ENCODE measurements around the gene GRK3.
"Not testable (repeated sequence)": the region's sequence is repeated elsewhere in the genome, so short reads cannot be mapped to it uniquely, and the experiment has no call there.

The GRK3 gene

GRCh38 chr22:25574736-25575135 is 10.3 kb downstream of the GRK3 start:
- Histone ChIP-seq H3K36me3 (replicated peaks in 1 of 2; ENCODE audit: control insufficient read depth in 2 of 2, insufficient read depth in 2 of 2, low read length in 2 of 2) (peaks cover 2 to 8% of the 10 kb centered on the region in 2 donors), H2BK12ac (ENCODE audit: low read length) (no peak overlapping the region), H3K4me2 (ENCODE audit: insufficient read depth, low read length, poor library complexity, severe bottlenecking) (no peak overlapping the region), H4K8ac (ENCODE audit: low read depth, low read length) (no peak overlapping the region), H4K91ac (ENCODE audit: low read depth, low read length, poor library complexity) (no peak overlapping the region), H3K23ac (ENCODE audit: low read depth, low read length, poor library complexity) (no peak overlapping the region), H3K4ac (ENCODE audit: low read length) (no peak overlapping the region), H3K27ac (replicated peaks; ENCODE audit: low read length) (no peak overlapping the region), H3K79me1 (ENCODE audit: low read depth, low read length) (peaks cover 4% of the 10 kb centered on the region), H3K4me3 (ENCODE audit: low read length in 2 of 2) (no peak overlapping the region), H2BK120ac (ENCODE audit: low read depth, low read length) (no peak overlapping the region), H3K14ac (ENCODE audit: low read length) (no peak overlapping the region), H2AK5ac (ENCODE audit: low read depth, low read length) (no peak overlapping the region), H3K27me3 (ENCODE audit: control insufficient read depth in 3 of 3, insufficient read depth in 3 of 3, low read depth in 1 of 3, low read length in 3 of 3) (no peaks in the 10 kb centered on the region), H2BK15ac (ENCODE audit: low read length) (no peak overlapping the region), H3K9me3 (replicated peaks in 1 of 2; ENCODE audit: control insufficient read depth in 2 of 2, insufficient read depth in 1 of 2, low read depth in 1 of 2, low read length in 2 of 2) (peaks cover 0 to 8% of the 10 kb centered on the region in 2 donors), H3K18ac (ENCODE audit: low read length) (no peak overlapping the region), H3K9ac (ENCODE audit: low read depth, low read length, poor library complexity) (no peak overlapping the region), H3K4me1 (ENCODE audit: control insufficient read depth in 2 of 2, insufficient read depth in 1 of 2, low read depth in 1 of 2, low read length in 2 of 2) (peaks cover 0 to 2% of the 10 kb centered on the region in 2 donors), H2BK5ac (ENCODE audit: low read length) (no peak overlapping the region), H2AFZ (ENCODE audit: low read length) (no peak overlapping the region)
- DNase-seq (ENCODE audit: low spot score): no peak
- WGBS, 2 donors (ENCODE audit: extremely low coverage in 2 of 2, insufficient read length in 2 of 2, insufficient replicate concordance in 1 of 2): no CpG with 5 or more reads among the region's 4 CpGs

GRCh38 chr22:25575674-25576392 is 11.4 kb downstream of the GRK3 start:
- not testable (repeated sequence) for H3K9ac ChIP-seq (ENCODE audit: low read depth, low read length, poor library complexity); H3K9me3 ChIP-seq (replicated peaks in 1 of 2; ENCODE audit: control insufficient read depth in 2 of 2, insufficient read depth in 1 of 2, low read depth in 1 of 2, low read length in 2 of 2); H2AFZ ChIP-seq (ENCODE audit: low read length); H3K27me3 ChIP-seq (ENCODE audit: control insufficient read depth in 3 of 3, insufficient read depth in 3 of 3, low read depth in 1 of 3, low read length in 3 of 3); H3K27ac ChIP-seq (replicated peaks; ENCODE audit: low read length); H2BK12ac ChIP-seq (ENCODE audit: low read length); H3K23ac ChIP-seq (ENCODE audit: low read depth, low read length, poor library complexity); H2BK5ac ChIP-seq (ENCODE audit: low read length); H3K36me3 ChIP-seq (replicated peaks in 1 of 2; ENCODE audit: control insufficient read depth in 2 of 2, insufficient read depth in 2 of 2, low read length in 2 of 2); H4K91ac ChIP-seq (ENCODE audit: low read depth, low read length, poor library complexity); H3K4me1 ChIP-seq (ENCODE audit: control insufficient read depth in 2 of 2, insufficient read depth in 1 of 2, low read depth in 1 of 2, low read length in 2 of 2); H3K4ac ChIP-seq (ENCODE audit: low read length); DNase-seq (ENCODE audit: low spot score); H4K8ac ChIP-seq (ENCODE audit: low read depth, low read length); H3K4me3 ChIP-seq (ENCODE audit: low read length in 2 of 2); H3K14ac ChIP-seq (ENCODE audit: low read length); H3K4me2 ChIP-seq (ENCODE audit: insufficient read depth, low read length, poor library complexity, severe bottlenecking); H3K79me1 ChIP-seq (ENCODE audit: low read depth, low read length); H3K18ac ChIP-seq (ENCODE audit: low read length); H2AK5ac ChIP-seq (ENCODE audit: low read depth, low read length); H2BK15ac ChIP-seq (ENCODE audit: low read length); H2BK120ac ChIP-seq (ENCODE audit: low read depth, low read length)
- WGBS, 2 donors (ENCODE audit: extremely low coverage in 2 of 2, insufficient read length in 2 of 2, insufficient replicate concordance in 1 of 2): no CpG with 5 or more reads among the region's 8 CpGs

- DNase-seq (ENCODE audit: low spot score); H3K18ac ChIP-seq (ENCODE audit: low read length); H2BK12ac ChIP-seq (ENCODE audit: low read length); H3K4ac ChIP-seq (ENCODE audit: low read length); H4K91ac ChIP-seq (ENCODE audit: low read depth, low read length, poor library complexity); H3K36me3 ChIP-seq (replicated peaks in 1 of 2; ENCODE audit: control insufficient read depth in 2 of 2, insufficient read depth in 2 of 2, low read length in 2 of 2); H3K9ac ChIP-seq (ENCODE audit: low read depth, low read length, poor library complexity); H3K79me1 ChIP-seq (ENCODE audit: low read depth, low read length); H3K27ac ChIP-seq (replicated peaks; ENCODE audit: low read length); H3K9me3 ChIP-seq (replicated peaks in 1 of 2; ENCODE audit: control insufficient read depth in 2 of 2, insufficient read depth in 1 of 2, low read depth in 1 of 2, low read length in 2 of 2); H3K14ac ChIP-seq (ENCODE audit: low read length); H3K27me3 ChIP-seq (ENCODE audit: control insufficient read depth in 3 of 3, insufficient read depth in 3 of 3, low read depth in 1 of 3, low read length in 3 of 3); H2BK120ac ChIP-seq (ENCODE audit: low read depth, low read length); H2AK5ac ChIP-seq (ENCODE audit: low read depth, low read length); H3K4me3 ChIP-seq (ENCODE audit: low read length in 2 of 2); H2AFZ ChIP-seq (ENCODE audit: low read length); H3K4me2 ChIP-seq (ENCODE audit: insufficient read depth, low read length, poor library complexity, severe bottlenecking); H4K8ac ChIP-seq (ENCODE audit: low read depth, low read length); H2BK15ac ChIP-seq (ENCODE audit: low read length); H3K4me1 ChIP-seq (ENCODE audit: control insufficient read depth in 2 of 2, insufficient read depth in 1 of 2, low read depth in 1 of 2, low read length in 2 of 2); H3K23ac ChIP-seq (ENCODE audit: low read depth, low read length, poor library complexity); H2BK5ac ChIP-seq (ENCODE audit: low read length): not testable (repeated sequence)
- no CpG with 5 or more reads among the region's 6 CpGs for WGBS, 2 donors (ENCODE audit: extremely low coverage in 2 of 2, insufficient read length in 2 of 2, insufficient replicate concordance in 1 of 2)
Measured at GRCh38 chr22:25581452-25581851, 17.0 kb downstream of the GRK3 start.

- no peak overlapping the region for H4K91ac ChIP-seq (ENCODE audit: low read depth, low read length, poor library complexity)
- H2BK5ac ChIP-seq (ENCODE audit: low read length): no peak overlapping the region
- no peak overlapping the region for H3K18ac ChIP-seq (ENCODE audit: low read length)
- no CpG with 5 or more reads among the region's 5 CpGs for WGBS, 2 donors (ENCODE audit: extremely low coverage in 2 of 2, insufficient read length in 2 of 2, insufficient replicate concordance in 1 of 2)
- peaks cover 3 to 4% of the 10 kb centered on the region in 2 donors for H3K4me1 ChIP-seq (ENCODE audit: control insufficient read depth in 2 of 2, insufficient read depth in 1 of 2, low read depth in 1 of 2, low read length in 2 of 2)
- H2AFZ ChIP-seq (ENCODE audit: low read length): no peak overlapping the region
- no peak overlapping the region for H4K8ac ChIP-seq (ENCODE audit: low read depth, low read length)
- H3K9ac ChIP-seq (ENCODE audit: low read depth, low read length, poor library complexity): no peak overlapping the region
- H2BK15ac ChIP-seq (ENCODE audit: low read length): no peak overlapping the region
- peaks cover 0 to 3% of the 10 kb centered on the region in 2 donors for H3K36me3 ChIP-seq (replicated peaks in 1 of 2; ENCODE audit: control insufficient read depth in 2 of 2, insufficient read depth in 2 of 2, low read length in 2 of 2)
- no peak overlapping the region for H3K4me2 ChIP-seq (ENCODE audit: insufficient read depth, low read length, poor library complexity, severe bottlenecking)
- peaks cover 0 to 8% of the 10 kb centered on the region in 2 donors for H3K9me3 ChIP-seq (replicated peaks in 1 of 2; ENCODE audit: control insufficient read depth in 2 of 2, insufficient read depth in 1 of 2, low read depth in 1 of 2, low read length in 2 of 2)
- no peak overlapping the region for H3K27ac ChIP-seq (replicated peaks; ENCODE audit: low read length)
- no peak overlapping the region for H3K4ac ChIP-seq (ENCODE audit: low read length)
- H2BK12ac ChIP-seq (ENCODE audit: low read length): no peak overlapping the region
- no peak overlapping the region for H2BK120ac ChIP-seq (ENCODE audit: low read depth, low read length)
- H3K27me3 ChIP-seq (ENCODE audit: control insufficient read depth in 3 of 3, insufficient read depth in 3 of 3, low read depth in 1 of 3, low read length in 3 of 3): no peaks in the 10 kb centered on the region
- H3K79me1 ChIP-seq (ENCODE audit: low read depth, low read length): peaks cover 4% of the 10 kb centered on the region
- DNase-seq (ENCODE audit: low spot score): no peak
- no peak overlapping the region for H3K14ac ChIP-seq (ENCODE audit: low read length)
- no peak overlapping the region for H2AK5ac ChIP-seq (ENCODE audit: low read depth, low read length)
- no peak overlapping the region for H3K23ac ChIP-seq (ENCODE audit: low read depth, low read length, poor library complexity)
- no peak overlapping the region for H3K4me3 ChIP-seq (ENCODE audit: low read length in 2 of 2)
Measured at GRCh38 chr22:25582946-25583345, 18.5 kb downstream of the GRK3 start.

Measured in neuronal stem cell (in vitro differentiated cells).